NOMO-1 (cell line): ENCODE results near the gene MRPL2.
"Not testable (repeated sequence)": the region's sequence is repeated elsewhere in the genome, so short reads cannot be mapped to it uniquely, and the experiment has no call there.

ENCODE experiments used
- DNase-seq, 2 experiments: peaks; one replicate each; lab custom pipeline; 2025; ENCODE audit not compliant: unreplicated experiment in 2 of 2; lab: John Stamatoyannopoulos, UW

The MRPL2 gene

DNA sequence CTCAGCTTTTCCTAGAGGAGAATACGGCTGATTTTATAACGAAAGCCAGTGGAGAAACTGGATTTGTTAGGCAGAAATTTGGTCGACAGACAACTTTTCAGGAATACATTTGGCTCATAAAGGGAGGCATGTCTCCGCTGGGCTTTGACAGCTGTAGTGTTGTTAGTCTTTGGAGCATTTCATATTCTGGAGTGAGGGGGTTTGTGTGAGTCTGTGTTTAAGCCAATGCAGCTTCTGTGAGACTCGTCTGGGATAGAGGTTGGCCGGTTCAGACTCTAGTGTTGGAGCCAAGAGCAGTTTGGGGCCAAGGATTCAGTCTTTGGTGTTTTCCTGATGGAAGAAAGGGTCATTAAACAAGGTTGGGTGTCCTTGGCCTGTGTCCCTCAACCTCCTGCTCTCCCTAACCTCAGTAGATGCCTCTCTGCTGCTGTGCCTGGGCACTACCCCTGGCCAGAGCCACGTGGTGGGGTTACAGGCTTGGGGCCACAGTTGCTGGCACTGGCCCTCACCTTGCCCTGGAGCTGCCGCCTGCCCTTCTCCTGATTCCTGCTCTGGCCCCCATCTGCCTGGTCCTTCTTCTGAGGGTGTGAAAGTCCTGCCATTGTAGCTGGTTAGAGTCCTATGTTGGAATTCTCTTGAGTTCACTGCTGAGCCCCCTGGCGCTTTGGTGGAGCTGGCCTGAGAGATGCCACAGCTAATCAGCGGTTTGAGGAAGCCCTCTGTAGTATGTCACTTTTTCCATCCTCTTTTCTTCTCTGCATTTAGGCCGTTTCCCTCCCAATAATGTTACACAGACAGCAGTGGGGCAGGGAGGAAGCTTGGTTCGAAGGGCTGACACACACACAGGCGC is 23.8 kb upstream of the MRPL2 start:
- no peak for DNase-seq

GRCh38 chr6:43081922-43082321 is 22.7 kb upstream of the MRPL2 start:
- not testable (repeated sequence) for DNase-seq

- DNase-seq: no peak
These were observed 21.8 kb upstream of the MRPL2 start for GRCh38 chr6:43081043-43081442.

DNA sequence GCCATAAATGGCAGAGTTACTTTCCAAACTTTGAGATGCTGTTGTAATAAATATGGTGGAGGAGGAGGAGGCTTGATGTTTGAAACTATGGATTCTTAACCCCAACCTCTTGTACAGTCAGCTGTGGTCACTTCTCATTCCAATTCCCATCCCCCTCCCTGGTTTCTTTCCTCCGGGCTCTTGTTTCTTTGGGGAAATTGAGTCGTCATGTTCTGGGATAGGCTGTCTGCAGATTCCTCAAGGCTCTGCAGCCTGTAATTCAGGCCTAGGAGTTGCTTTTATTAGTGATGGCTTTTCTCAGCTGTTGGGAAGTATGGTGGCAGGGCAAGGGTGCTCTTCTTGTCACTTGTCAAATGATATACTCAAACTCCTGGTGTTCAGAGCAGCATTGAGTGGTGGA is 19.5 kb upstream of the MRPL2 start:
- no peak for DNase-seq

DNA sequence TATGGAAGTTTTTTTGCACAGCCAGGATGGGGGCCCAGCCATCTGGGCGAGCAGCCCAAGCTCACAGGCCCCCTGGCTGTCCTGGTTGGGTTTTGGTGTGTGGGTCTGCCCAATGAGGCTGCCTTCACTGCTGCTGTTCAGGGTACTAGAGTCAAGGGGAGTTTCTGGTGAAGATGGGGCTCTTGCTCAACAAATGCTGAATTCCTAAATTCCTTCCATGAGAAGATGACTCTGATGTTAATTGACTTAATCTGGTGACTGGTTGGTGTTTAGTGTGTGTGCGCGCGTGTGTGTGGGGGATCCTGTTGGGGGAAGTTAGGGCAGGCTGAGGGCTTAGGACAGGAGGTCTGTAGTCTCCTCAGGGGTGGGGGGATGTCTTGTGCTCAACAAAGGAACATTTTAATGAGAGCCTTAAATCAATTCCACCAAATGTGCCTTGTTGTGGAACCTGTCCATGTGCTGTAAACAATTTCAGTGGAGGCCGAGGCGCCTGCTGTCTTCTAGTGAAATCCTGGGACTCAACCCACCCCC is 18.8 kb upstream of the MRPL2 start:
- DNase-seq: no peak

- DNase-seq: no peak
These were observed 18.1 kb upstream of the MRPL2 start for GRCh38 chr6:43077333-43077809.

DNA sequence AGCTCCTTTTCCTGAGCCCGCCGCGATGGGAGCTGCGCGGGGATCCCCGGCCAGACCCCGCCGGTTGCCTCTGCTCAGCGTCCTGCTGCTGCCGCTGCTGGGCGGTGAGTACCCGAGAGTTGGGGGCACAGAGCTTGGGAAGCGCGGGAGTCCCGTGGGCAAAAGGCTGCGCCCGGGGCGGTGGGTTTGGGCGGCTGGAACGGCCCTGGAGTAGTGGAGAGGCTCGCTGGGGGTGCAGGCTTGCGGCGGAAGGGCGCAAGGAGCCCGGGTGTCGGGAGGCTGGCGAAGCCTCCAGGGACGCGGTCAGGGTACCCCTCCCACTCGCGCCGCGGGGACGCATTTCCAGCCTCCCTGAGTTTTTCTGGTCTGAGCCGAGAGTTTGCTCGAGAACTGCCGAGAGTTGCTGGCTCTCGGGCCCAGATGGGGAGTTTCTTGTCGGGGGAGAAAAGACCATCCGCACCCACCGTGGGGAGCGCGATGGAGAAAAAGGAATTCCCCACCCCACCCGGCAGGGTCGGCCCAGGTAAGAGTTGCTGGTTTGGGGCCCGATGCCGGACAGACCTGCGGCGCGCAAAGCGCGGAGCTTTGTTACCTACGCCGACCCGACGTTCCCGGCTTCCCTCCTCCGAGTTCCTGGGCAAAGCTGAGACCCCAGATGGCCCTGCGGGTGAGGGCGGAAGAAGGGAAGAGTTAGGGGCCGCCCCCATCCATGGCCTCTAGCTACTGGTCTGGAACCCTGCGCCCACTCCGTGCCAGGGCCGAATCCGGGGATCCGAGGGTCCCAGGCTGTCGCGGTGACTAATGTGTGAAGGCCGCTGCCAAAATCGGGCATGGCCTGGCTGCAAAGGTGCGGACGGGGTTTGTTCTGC is 17.5 kb upstream of the MRPL2 start:
- no peak for DNase-seq

GRCh38 chr6:43075670-43076463 is 16.6 kb upstream of the MRPL2 start, which contains the start of gene PTK7:
TSS of gene PTK7 (plus strand) at chr6:43076314. CDS start at chr6:43076489, 175 bp downstream.
- peak in 1 of 2 experiments; percentile 21 for DNase-seq

DNA sequence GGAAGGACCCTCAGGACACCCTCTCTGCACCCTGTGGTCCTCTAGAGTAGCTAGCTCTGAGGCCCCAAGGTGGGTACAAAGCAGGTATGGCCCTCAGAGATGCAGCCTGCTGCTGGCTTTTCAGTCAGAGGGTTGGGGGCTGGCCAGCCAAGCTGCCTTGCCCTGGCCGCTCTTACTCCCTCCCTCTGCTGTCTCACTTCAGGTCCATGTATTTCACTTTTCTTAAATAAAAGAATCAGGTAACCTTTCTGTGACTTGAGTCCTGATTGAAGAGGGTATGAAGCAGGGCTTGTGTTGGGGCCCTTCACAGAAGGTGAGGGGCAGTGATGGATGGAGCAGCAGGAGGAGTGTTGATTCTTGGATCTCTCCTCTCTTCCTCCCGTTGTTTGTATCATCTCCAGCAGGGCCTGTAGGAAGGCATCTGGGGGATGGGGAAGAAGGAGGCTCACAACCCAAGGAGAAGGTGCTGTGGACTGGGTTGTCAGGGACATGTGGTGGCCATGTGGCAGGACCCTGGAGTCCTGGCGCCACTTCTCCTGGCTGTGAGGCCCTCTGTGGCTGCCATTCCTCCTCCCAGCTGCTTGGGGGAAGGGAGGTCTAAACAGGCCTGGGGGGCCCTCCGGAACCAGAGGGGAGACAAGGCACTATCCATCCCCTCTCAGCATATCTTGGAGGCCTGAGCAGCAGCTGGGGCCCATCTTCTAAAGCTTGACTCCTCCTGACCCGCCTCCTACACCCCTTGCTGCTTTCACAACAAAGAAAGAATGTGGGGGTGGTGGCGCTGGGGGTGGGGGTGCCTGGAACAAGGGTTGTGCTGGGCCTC is 15.8 kb upstream of the MRPL2 start:
- DNase-seq: no peak

- peak in 1 of 2 experiments; percentile 20 for DNase-seq
These were observed 10.9 kb upstream of the MRPL2 start for GRCh38 chr6:43070028-43070632.

- DNase-seq: no peak
These were observed 3.6 kb upstream of the MRPL2 start for GRCh38 chr6:43062818-43063217.

DNA sequence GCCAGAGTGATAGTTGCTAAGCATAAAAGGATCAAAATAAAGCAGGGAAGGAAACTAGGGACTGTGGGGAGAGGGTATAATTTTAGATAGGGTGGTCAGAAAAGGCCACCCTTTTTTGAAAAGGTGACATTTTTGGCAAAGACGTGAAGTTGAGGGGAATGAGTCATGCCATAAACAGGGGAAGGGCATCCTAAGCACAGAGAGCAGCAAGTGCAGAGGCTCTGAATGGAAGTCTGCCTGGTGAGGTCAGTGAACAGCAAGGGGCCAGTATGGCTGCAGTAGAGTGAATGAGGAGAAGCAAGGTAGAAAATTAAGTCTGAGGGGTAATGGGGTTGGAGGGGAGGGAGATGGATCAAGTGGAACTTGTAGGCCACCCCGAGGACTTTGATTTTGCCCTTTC is 2.6 kb upstream of the MRPL2 start:
- no peak for DNase-seq

DNA sequence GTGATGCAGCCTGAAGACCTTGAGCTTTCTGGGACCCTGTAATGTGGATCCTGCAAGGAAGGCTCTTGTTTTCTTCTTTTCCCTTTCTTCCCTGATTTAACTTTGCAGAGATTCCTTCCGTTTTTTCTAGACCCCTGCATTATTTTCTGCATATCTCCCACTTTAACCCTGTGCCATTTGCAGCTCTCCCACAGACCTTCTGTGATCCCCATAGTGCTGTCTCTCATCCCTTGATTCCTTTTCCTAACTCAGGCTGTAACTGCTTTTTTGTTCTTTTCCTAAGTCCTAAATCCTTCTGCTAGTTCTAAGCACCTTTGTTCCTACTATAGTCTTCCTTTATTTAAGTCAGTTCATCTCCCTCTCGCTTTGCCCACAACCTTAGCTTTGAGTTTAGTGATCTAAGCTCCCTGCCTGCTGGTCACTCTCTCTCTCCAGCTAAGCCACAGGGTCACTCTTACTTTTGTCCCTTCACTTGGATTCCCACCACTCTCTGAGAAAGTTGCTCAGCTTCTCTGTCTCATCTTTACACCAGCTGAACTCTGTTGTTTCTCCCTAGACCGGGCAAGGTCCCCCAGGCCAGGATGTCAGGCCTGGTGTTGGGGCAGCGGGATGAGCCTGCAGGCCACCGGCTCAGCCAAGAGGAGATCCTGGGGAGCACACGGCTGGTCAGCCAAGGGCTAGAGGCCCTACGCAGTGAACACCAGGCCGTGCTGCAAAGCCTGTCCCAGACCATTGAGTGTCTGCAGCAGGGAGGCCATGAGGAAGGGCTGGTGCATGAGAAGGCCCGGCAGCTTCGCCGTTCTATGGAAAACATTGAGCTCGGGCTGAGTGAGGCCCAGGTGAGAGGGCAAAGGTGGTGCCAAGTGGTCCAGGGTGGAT is 1.8 kb upstream of the MRPL2 start:
- no peak for DNase-seq

DNA sequence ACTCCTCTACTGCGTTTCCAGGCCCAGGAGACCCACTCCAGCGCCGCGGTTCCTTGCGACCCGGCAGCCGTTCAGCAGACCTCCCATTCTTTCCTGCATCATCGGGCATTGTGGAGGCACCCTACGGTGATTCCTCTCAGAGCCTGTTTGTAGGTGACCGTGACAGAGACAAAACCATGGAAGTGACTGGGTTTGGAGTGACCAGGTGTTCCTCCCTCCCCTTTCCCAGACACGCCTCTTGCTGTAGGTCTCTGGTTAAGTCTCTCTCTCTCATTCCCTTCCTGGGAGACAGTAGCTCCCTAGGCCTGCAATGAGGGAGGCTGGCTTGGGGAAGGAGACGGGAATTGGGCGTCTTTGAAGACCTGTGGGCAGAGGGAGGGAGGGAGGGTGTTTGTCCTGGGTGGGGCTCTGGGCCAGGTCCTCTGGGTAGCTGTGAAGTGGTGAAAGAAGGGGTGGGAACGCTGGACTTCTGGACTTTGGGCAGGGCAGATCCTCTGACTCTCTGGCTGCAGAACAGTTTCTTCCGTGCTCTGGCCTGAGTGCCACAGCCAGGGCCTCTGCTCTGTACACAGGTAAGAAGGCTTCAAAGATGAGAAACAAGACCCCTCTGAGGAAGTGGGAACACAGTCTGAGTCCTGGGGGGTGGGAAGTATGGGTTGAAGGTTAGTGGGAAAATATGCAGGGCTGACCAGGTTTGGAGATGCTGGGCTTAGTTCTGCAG is 960 bp upstream of the MRPL2 start:
- DNase-seq: no peak

GRCh38 chr6:43058531-43058930 is 703 bp downstream of the MRPL2 start:
- peak in 1 of 2 experiments; percentile 14 for DNase-seq

- DNase-seq: no peak
These were observed 3.3 kb downstream of the MRPL2 start for GRCh38 chr6:43055966-43056365.

DNA sequence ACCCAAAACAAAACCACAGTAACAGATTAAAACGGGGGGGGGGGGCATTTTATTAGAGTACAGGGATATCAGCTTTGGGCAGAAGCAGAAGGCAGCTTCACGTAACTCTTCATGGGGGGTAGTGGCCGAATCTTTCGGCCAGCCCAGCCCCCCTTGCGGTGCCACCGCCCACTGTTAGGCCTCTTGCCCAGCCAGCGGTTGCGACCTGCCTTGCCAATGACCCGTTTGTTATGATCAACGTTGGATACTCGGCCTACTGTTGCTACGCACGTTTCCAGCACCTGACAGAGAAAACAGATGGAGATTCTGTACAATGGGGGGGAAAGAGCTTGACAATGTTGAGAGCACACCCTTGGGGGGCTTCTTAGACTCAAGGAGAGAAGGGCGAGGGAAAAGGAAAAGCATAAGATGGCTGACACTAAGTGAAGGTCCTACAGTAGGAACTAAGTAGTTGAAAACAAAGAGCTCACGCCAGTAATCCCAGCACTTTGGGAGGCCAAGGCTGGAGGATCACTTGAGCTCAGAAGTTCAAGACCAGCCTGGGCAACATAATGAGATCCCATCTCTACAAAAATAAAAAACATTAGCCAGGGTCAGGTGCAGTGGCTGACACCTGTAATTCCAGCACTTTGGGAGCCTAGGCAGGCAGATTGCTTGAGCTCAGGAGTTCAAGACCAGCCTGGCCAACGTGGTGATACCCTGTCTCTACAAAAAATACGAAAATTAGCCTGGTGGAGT is 4.9 kb downstream of the MRPL2 start:
- DNase-seq: no peak
